SJCRH30 (cell line): ENCODE results near the gene MYCBPAP. TPM values are rescaled to one million over a fixed set of nuclear protein-coding genes. Genes with fewer than 3 reads are reported as not detected.

Experiments used
- DNase-seq, 2 experiments: peaks; one replicate each; pipeline ENCODE4 v3.0.0-alpha.2; 2015 to 2020
- H3K27ac ChIP-seq: fragments of 250-450 bp; sonication (Bioruptor Pico); 2 replicates; pipeline ENCODE4 v1.5.1; 2020; ENCODE audit warnings: mild to moderate bottlenecking, moderate library complexity
- H3K27me3 ChIP-seq: fragments of 250-450 bp; sonication (Bioruptor Pico); 2 replicates; pipeline ENCODE4 v1.5.1; 2020; ENCODE audit warnings: mild to moderate bottlenecking, moderate library complexity
- H3K36me3 ChIP-seq: fragments of 250-450 bp; sonication (Bioruptor Pico); 2 replicates; pipeline ENCODE4 v1.5.1; 2020; ENCODE audit warnings: mild to moderate bottlenecking, moderate library complexity
- H3K4me1 ChIP-seq: fragments of 250-450 bp; sonication (Bioruptor Pico); 2 replicates; pipeline ENCODE4 v1.5.1; 2020; ENCODE audit warnings: mild to moderate bottlenecking, moderate library complexity
- H3K4me3 ChIP-seq: fragments of 250-450 bp; sonication (Bioruptor Pico); 2 replicates; pipeline ENCODE4 v1.5.1; 2020; ENCODE audit warnings: mild to moderate bottlenecking, moderate library complexity
- H3K9me3 ChIP-seq: fragments of 250-450 bp; sonication (Bioruptor Pico); replicated peaks from 2 replicates; pipeline ENCODE4 v1.5.1; 2020; ENCODE audit warnings: mild to moderate bottlenecking, moderate library complexity
- total RNA-seq: library from RNA; depleted of rRNA; stranded (reverse); fragments of >200 nt; shearing (Covaris generic); gene quantifications from 2 replicates; pipeline ENCODE4 v1.2.3, GENCODE V29; 2014; rRNA removed

MYCBPAP gene
- total RNA-seq, 1 experiment from 2014 or later: not detected

- H3K27me3 ChIP-seq: no peaks in the 10 kb centered on the region
- no peak overlapping the region for H3K4me3 ChIP-seq
- no peak for DNase-seq
- H3K36me3 ChIP-seq: no peaks in the 10 kb centered on the region
- no peaks in the 10 kb centered on the region for H3K9me3 ChIP-seq
- no peaks in the 10 kb centered on the region for H3K4me1 ChIP-seq
- no peak overlapping the region for H3K27ac ChIP-seq
These were observed 71.2 kb downstream of the MYCBPAP start for GRCh38 chr17:50579399-50579798.

- DNase-seq: no peak
- H3K27ac ChIP-seq: no peak overlapping the region
- H3K9me3 ChIP-seq: no peaks in the 10 kb centered on the region
- H3K4me3 ChIP-seq: no peak overlapping the region
- H3K4me1 ChIP-seq: no peaks in the 10 kb centered on the region
- H3K27me3 ChIP-seq: no peaks in the 10 kb centered on the region
- no peaks in the 10 kb centered on the region for H3K36me3 ChIP-seq
These were observed 72.4 kb downstream of the MYCBPAP start for GRCh38 chr17:50580646-50581045.

Other genes with a start within 250 kb of the MYCBPAP start
- not detected in 2 replicates for gene TMEM92, start 234.0 kb upstream of the MYCBPAP start, total RNA-seq
- 17.9 and 18.5 TPM in 2 replicates for gene XYLT2, start 162.3 kb upstream of the MYCBPAP start, total RNA-seq
- gene MRPL27, start 135.3 kb upstream of the MYCBPAP start, total RNA-seq: 43.8 and 44.4 TPM in 2 replicates
- gene EME1, start 135.2 kb upstream of the MYCBPAP start, total RNA-seq: 18.4 and 20.8 TPM in 2 replicates
- 89.4 and 89.5 TPM in 2 replicates for gene LRRC59, start 110.9 kb upstream of the MYCBPAP start, total RNA-seq
- 6.3 and 6.7 TPM in 2 replicates for gene ACSF2, start 82.2 kb upstream of the MYCBPAP start, total RNA-seq
- not detected in 2 replicates for gene CHAD, start 39.6 kb upstream of the MYCBPAP start, total RNA-seq
- gene RSAD1, start 29.6 kb upstream of the MYCBPAP start, total RNA-seq: 14.8 and 17.3 TPM in 2 replicates
- not detected in 2 replicates for gene EPN3, start 24.3 kb downstream of the MYCBPAP start, total RNA-seq
- 12.0 and 13.1 TPM in 2 replicates for gene SPATA20, start 38.7 kb downstream of the MYCBPAP start, total RNA-seq
- 3.5 and 4.2 TPM in 2 replicates for gene CACNA1G, start 52.3 kb downstream of the MYCBPAP start, total RNA-seq
- gene ABCC3, start 126.4 kb downstream of the MYCBPAP start, total RNA-seq: 0.10 and 0.16 TPM in 2 replicates
- 42.3 and 48.1 TPM in 2 replicates for gene ANKRD40, start 199.5 kb downstream of the MYCBPAP start, total RNA-seq
- gene LUC7L3, start 211.2 kb downstream of the MYCBPAP start, total RNA-seq: 54.9 and 84.7 TPM in 2 replicates